ENCODE measurements around the gene LCLAT1. TPM values are rescaled to one million over a fixed set of nuclear protein-coding genes. Genes with fewer than 3 reads are reported as not detected.
"Not testable (repeated sequence)": the region's sequence is repeated elsewhere in the genome, so short reads cannot be mapped to it uniquely, and the experiment has no call there.

Gene LCLAT1
- total and polyA plus RNA-seq, 4 donors: 10.3 to 21.1 (median 11.9) TPM

DNA sequence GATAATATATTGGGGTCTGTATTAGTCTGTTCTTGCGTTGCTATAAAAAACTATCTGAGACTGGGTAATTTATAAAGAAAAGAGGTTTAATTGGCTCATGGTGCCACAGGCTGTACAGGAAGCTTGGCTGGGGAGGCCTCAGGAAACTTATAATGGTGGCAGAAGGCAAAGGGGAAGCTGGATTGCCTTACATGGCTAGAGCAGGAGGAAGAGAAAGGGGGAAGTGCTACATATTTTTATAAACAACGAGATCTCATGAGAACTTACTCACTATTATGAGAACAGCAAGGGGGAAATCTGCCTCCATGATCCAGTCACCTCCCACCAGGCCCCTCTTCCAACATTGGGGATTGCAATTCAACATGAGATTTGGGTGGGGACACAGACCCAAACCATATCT lies 48.9 kb downstream of the LCLAT1 start:
- not testable (repeated sequence) for H3K9me3 ChIP-seq (ENCODE audit: control insufficient read depth, insufficient read depth, low read length); DNase-seq (ENCODE audit: low read depth in 4 of 6, low spot score in 6 of 6); H3K27ac ChIP-seq (ENCODE audit: low read depth, low read length); H3K27me3 ChIP-seq (ENCODE audit: control insufficient read depth, insufficient read depth, low read length); H3K36me3 ChIP-seq (ENCODE audit: control insufficient read depth, insufficient read depth, low read length); H3K4me1 ChIP-seq (ENCODE audit: control insufficient read depth, insufficient read depth, low read length); H3K4me3 ChIP-seq (ENCODE audit: low read depth, low read length)
- WGBS (ENCODE audit: insufficient coverage): 100% methylated on average over 1 of the region's 2 CpGs

DNA sequence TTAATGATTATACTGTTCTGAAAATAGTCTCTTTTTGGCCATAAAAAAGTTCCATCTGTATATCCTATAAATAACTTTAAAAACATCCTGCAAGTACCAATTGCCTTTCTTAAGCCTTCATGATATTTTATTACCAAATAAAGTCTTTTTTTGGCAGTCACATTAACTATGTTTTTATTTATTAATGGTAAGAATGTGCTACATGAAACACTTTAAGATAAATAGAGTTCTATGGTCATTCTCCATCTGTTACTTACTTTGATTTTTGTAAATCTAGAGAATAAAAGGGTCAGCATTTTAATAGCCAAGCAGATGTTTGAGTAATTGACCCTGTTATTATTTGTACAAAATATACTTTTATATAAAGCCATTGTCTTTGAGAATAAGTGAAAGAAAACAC lies 52.6 kb downstream of the LCLAT1 start:
- Histone ChIP-seq H3K9me3 (ENCODE audit: control insufficient read depth, insufficient read depth, low read length) (peaks cover 9% of the 10 kb centered on the region), H3K27ac (ENCODE audit: low read depth, low read length) (no peak overlapping the region), H3K36me3 (ENCODE audit: control insufficient read depth, insufficient read depth, low read length) (no peaks in the 10 kb centered on the region), H3K4me3 (ENCODE audit: low read depth, low read length) (no peak overlapping the region), H3K27me3 (ENCODE audit: control insufficient read depth, insufficient read depth, low read length) (no peaks in the 10 kb centered on the region), H3K4me1 (ENCODE audit: control insufficient read depth, insufficient read depth, low read length) (no peaks in the 10 kb centered on the region)
- no peak for DNase-seq (ENCODE audit: low read depth in 4 of 6, low spot score in 6 of 6)

DNA sequence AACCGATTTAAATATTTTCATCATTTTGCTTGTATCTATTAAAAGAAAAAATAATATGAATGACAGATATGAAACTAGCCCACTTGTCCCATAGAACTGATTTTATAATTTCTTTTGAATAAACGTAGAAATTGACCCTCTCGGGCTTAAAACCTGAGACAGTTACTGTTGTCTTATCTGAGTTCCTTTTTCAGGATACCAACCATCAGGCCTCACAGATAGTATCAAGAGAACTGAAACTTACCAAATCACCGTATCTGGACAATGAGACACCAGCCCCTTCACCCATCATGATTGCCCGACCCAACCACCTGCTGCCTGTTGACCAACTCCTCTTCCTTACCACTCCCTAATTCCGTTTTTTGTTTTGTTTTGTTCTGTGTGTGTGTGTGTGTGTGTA lies 53.7 kb downstream of the LCLAT1 start:
- DNase-seq (ENCODE audit: low read depth in 4 of 6, low spot score in 6 of 6): no peak
- Histone ChIP-seq H3K9me3 (ENCODE audit: control insufficient read depth, insufficient read depth, low read length) (peaks cover 9% of the 10 kb centered on the region), H3K27ac (ENCODE audit: low read depth, low read length) (no peak overlapping the region), H3K36me3 (ENCODE audit: control insufficient read depth, insufficient read depth, low read length) (no peaks in the 10 kb centered on the region), H3K4me3 (ENCODE audit: low read depth, low read length) (no peak overlapping the region), H3K27me3 (ENCODE audit: control insufficient read depth, insufficient read depth, low read length) (no peaks in the 10 kb centered on the region), H3K4me1 (ENCODE audit: control insufficient read depth, insufficient read depth, low read length) (no peaks in the 10 kb centered on the region)
- WGBS (ENCODE audit: insufficient coverage): 100% methylated on average over 1 of the region's 6 CpGs

DNA sequence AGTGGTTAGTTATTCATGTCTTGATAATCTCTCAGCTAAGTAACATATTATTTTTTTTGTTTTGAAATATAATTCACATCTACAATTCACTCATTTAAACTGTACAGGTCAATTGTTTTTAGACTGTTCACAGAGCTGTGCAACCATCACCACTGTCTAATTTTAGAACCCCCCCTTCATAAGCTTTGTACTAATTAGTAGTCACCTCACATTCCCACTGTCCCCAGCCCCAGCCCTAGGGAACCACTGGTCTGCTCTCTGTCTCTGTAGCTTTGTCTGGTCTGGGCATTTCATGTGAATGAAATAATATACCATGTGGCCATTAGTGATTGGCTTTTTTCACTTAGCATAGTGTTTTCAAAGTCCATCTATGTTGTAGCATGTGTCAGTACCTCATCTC lies 55.3 kb downstream of the LCLAT1 start:
- Histone ChIP-seq H3K4me1 (ENCODE audit: control insufficient read depth, insufficient read depth, low read length) (no peaks in the 10 kb centered on the region), H3K27me3 (ENCODE audit: control insufficient read depth, insufficient read depth, low read length) (no peaks in the 10 kb centered on the region), H3K9me3 (ENCODE audit: control insufficient read depth, insufficient read depth, low read length) (peaks cover 9% of the 10 kb centered on the region), H3K27ac (ENCODE audit: low read depth, low read length) (no peak overlapping the region), H3K36me3 (ENCODE audit: control insufficient read depth, insufficient read depth, low read length) (no peaks in the 10 kb centered on the region), H3K4me3 (ENCODE audit: low read depth, low read length) (no peak overlapping the region)
- DNase-seq (ENCODE audit: low read depth in 4 of 6, low spot score in 6 of 6): no peak

DNA sequence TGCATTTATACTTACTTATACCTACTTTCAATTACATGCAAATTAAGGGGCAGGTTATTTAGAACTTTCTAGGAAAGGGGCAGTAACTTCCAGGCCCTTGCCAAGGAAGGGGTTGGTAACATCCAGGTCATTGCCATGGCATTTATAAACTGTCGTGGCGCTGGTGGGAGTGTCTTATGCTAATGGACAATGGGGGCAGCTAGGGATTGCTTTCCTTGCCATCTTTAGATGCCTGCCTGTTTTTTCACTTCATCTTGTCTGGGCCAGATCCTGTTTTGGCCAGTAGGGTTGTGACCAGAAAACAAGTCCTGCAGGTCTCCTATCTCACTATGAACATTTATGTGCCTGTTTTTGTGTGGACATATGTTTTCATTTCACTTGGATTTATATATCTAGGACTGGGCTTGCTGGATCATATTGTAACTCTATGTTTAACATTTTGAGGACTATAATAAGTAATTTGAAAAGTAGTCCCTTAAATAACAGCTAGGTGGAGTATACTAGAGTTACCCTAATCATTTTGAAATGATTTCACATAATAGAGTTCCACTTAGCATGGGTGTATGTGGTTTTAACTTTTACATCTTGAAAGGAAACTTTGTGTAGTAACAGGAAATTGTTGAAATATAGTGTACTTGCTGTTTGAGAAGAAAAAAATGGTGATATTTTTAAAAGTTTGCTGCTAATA lies 56.1 kb downstream of the LCLAT1 start:
- H3K4me1 ChIP-seq (ENCODE audit: control insufficient read depth, insufficient read depth, low read length): no peaks in the 10 kb centered on the region

DNA sequence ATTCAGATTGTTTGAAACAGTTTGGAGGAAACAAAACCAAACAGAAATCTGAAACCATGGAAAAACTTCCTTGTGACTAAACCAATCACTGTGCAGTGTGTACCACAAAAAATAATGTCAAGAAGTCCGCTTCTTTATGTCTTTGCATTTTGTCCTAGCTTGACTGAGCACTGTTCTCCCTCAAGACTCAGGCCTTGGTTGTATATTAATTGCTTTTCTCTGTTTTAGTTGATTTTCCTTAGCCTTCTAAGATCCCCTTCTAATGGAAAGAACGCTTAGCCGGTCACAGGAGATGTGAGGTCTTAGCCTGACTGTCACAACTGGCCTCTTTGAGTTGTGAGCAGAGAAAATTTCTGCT lies 56.6 kb downstream of the LCLAT1 start:
- WGBS (ENCODE audit: insufficient coverage): no CpG with 5 or more reads among the region's 3 CpGs
- DNase-seq (ENCODE audit: low read depth in 4 of 6, low spot score in 6 of 6): no peak
- Histone ChIP-seq H3K27me3 (ENCODE audit: control insufficient read depth, insufficient read depth, low read length) (no peaks in the 10 kb centered on the region), H3K4me3 (ENCODE audit: low read depth, low read length) (no peak overlapping the region), H3K4me1 (ENCODE audit: control insufficient read depth, insufficient read depth, low read length) (no peaks in the 10 kb centered on the region), H3K27ac (ENCODE audit: low read depth, low read length) (no peak overlapping the region), H3K36me3 (ENCODE audit: control insufficient read depth, insufficient read depth, low read length) (no peaks in the 10 kb centered on the region), H3K9me3 (ENCODE audit: control insufficient read depth, insufficient read depth, low read length) (peaks cover 9% of the 10 kb centered on the region)

More for the DNA sequence above, 56.1 kb downstream of the LCLAT1 start:
- 89% methylated on average over 2 of the region's 2 CpGs for WGBS (ENCODE audit: insufficient coverage)
- peaks cover 9% of the 10 kb centered on the region for H3K9me3 ChIP-seq (ENCODE audit: control insufficient read depth, insufficient read depth, low read length)
- no peak overlapping the region for H3K27ac ChIP-seq (ENCODE audit: low read depth, low read length)
- no peaks in the 10 kb centered on the region for H3K27me3 ChIP-seq (ENCODE audit: control insufficient read depth, insufficient read depth, low read length)
- H3K36me3 ChIP-seq (ENCODE audit: control insufficient read depth, insufficient read depth, low read length): no peaks in the 10 kb centered on the region
- H3K4me3 ChIP-seq (ENCODE audit: low read depth, low read length): no peak overlapping the region
- no peak for DNase-seq (ENCODE audit: low read depth in 4 of 6, low spot score in 6 of 6)

DNA sequence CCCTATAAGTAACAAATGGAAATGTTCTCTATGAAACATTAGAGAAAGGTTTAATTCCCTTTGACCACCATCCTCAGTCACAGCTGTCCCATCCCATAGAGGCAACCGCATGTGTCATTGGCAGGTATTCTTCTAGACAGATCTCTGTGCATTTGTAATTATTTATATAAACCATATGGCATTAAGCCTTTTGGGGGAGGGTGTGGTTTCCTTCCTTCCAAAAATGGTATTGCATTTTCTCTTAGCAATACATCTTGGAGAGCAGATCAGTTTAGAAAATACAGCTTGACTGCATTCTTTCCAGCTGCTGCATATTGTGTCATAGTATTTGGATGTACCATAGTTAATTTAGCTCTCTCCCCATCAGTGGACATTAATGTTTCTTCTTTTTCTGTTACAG lies 57.7 kb downstream of the LCLAT1 start:
- H3K36me3 ChIP-seq (ENCODE audit: control insufficient read depth, insufficient read depth, low read length): no peaks in the 10 kb centered on the region
- no peaks in the 10 kb centered on the region for H3K27me3 ChIP-seq (ENCODE audit: control insufficient read depth, insufficient read depth, low read length)
- WGBS (ENCODE audit: insufficient coverage): no CpG with 5 or more reads among the region's 1 CpG
- no peak overlapping the region for H3K4me3 ChIP-seq (ENCODE audit: low read depth, low read length)
- H3K9me3 ChIP-seq (ENCODE audit: control insufficient read depth, insufficient read depth, low read length): peaks cover 6% of the 10 kb centered on the region
- no peaks in the 10 kb centered on the region for H3K4me1 ChIP-seq (ENCODE audit: control insufficient read depth, insufficient read depth, low read length)
- no peak for DNase-seq (ENCODE audit: low read depth in 4 of 6, low spot score in 6 of 6)
- H3K27ac ChIP-seq (ENCODE audit: low read depth, low read length): no peak overlapping the region

DNA sequence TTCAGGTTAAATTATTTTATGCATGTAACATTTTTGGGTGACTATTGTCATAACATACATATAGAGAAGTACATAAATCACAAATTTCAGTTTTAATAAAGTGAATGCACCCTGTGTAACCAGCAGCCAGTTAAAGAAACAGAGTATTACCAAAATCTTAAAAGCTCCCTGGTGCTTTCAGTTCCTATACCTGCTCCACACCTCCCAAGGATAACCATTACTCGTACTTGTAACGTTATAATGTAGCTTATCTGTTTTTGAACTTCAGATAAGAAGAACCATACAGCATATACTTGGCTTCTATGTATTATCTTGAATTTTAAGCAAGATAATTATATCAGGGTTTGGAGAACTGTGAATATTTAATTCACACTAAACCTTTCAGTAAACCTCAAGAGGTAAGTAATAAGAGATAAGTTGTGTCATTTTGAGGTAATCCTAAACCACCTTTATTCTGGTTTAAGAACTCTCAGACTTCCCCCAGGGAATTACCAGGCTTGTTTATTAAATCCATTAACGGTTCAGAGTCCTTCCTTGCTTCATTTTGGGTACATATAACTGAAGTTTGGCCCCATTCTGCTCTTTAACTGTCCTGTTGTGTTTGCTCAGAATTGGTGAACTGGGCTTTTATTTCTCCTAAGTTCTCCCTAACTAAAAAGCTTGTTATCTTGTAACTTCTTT lies 58.6 kb downstream of the LCLAT1 start:
- no peak overlapping the region for H3K4me3 ChIP-seq (ENCODE audit: low read depth, low read length)
- 67% methylated on average over 1 of the region's 3 CpGs for WGBS (ENCODE audit: insufficient coverage)

DNA sequence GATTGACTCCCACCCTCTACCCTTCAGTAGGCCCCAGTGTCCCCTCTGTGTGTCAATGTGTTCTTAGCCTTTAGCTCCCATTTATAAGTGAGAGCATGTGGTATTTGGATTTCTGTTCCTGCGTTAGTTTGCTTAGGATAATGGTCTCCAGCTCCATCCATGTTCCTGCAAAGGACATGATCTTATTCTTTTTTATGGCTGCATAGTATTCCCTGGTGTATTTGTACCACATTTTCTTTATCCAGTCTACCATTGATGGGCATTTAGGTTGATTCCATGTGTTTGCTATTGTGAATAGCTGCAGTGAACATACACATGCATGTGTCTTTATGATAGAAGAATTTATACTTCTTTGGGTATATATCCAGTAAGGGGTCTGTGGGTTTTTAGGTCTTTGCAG lies 60.4 kb downstream of the LCLAT1 start:
- not testable (repeated sequence) for H3K36me3 ChIP-seq (ENCODE audit: control insufficient read depth, insufficient read depth, low read length); DNase-seq (ENCODE audit: low read depth in 4 of 6, low spot score in 6 of 6); H3K27ac ChIP-seq (ENCODE audit: low read depth, low read length); H3K27me3 ChIP-seq (ENCODE audit: control insufficient read depth, insufficient read depth, low read length); H3K4me1 ChIP-seq (ENCODE audit: control insufficient read depth, insufficient read depth, low read length); H3K9me3 ChIP-seq (ENCODE audit: control insufficient read depth, insufficient read depth, low read length); H3K4me3 ChIP-seq (ENCODE audit: low read depth, low read length)
- WGBS (ENCODE audit: insufficient coverage): no CpG with 5 or more reads among the region's 1 CpG

More for the DNA sequence above, 58.6 kb downstream of the LCLAT1 start:
- Histone ChIP-seq H3K4me1 (ENCODE audit: control insufficient read depth, insufficient read depth, low read length) (no peaks in the 10 kb centered on the region), H3K27me3 (ENCODE audit: control insufficient read depth, insufficient read depth, low read length) (no peaks in the 10 kb centered on the region), H3K27ac (ENCODE audit: low read depth, low read length) (no peak overlapping the region), H3K9me3 (ENCODE audit: control insufficient read depth, insufficient read depth, low read length) (peaks cover 4% of the 10 kb centered on the region), H3K36me3 (ENCODE audit: control insufficient read depth, insufficient read depth, low read length) (no peaks in the 10 kb centered on the region)
- DNase-seq (ENCODE audit: low read depth in 4 of 6, low spot score in 6 of 6): peak in 1 of 6 donors; percentile 11

DNA sequence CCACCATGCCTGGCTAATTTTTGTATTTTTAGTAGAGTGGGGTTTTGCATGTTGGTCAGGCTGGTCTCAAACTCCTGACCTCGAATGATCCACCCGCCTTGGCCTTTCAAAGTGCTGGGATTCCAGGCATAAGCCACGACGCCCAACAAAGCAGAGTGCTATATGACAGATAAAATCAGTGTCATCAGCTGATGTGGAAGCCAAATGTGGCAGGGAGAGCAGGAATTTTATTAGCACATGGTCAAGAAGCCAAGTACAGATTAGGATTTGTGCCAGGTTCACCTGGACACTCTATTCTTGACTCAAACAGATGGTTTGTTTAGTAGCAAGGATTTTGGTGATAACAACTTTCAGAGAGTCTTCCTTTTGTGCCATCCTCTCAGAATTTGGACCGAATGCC lies 62.7 kb downstream of the LCLAT1 start:
- DNase-seq (ENCODE audit: low read depth in 4 of 6, low spot score in 6 of 6): no peak
- Histone ChIP-seq H3K4me1 (ENCODE audit: control insufficient read depth, insufficient read depth, low read length) (no peaks in the 10 kb centered on the region), H3K27ac (ENCODE audit: low read depth, low read length) (no peak overlapping the region), H3K4me3 (ENCODE audit: low read depth, low read length) (no peak overlapping the region), H3K36me3 (ENCODE audit: control insufficient read depth, insufficient read depth, low read length) (no peaks in the 10 kb centered on the region), H3K9me3 (ENCODE audit: control insufficient read depth, insufficient read depth, low read length) (no peaks in the 10 kb centered on the region), H3K27me3 (ENCODE audit: control insufficient read depth, insufficient read depth, low read length) (no peaks in the 10 kb centered on the region)
- 100% methylated on average over 2 of the region's 5 CpGs for WGBS (ENCODE audit: insufficient coverage)

Data from spinal cord (tissue), 10 donors.